HG02870 (cell line): ENCODE measurements around the gene ZBED4.

ENCODE experiments used
- ATAC-seq: cut with Tn5 transposase; IDR thresholded peaks from one replicate; pipeline ENCODE4 v1.9.1; 2021; ENCODE audit warnings: mild to moderate bottlenecking, moderate library complexity; ENCODE audit not compliant: unreplicated experiment

The ZBED4 gene

DNA sequence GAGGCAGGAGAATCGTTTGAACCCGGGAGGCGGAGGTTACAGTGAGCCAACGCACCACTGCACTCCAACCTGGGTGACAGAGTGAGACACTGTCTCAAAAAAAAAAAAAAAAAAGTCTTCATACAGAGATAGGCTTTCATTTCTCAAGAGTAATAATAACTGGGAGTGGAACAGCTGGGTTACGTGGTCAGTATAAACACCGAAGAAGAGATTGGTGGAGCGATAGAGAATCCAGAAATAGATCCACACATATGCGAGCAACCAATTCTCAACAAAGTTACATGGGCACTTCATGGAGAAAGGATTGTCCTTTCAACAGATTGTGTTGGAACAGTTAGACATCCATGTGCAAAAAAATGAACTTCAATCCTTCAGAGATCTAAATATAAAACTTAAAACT lies 24.6 kb downstream of the ZBED4 start:
- ATAC-seq: no peak

- ATAC-seq: no peak
Measured at GRCh38 chr22:49879871-49880270, 26.2 kb downstream of the ZBED4 start.

DNA sequence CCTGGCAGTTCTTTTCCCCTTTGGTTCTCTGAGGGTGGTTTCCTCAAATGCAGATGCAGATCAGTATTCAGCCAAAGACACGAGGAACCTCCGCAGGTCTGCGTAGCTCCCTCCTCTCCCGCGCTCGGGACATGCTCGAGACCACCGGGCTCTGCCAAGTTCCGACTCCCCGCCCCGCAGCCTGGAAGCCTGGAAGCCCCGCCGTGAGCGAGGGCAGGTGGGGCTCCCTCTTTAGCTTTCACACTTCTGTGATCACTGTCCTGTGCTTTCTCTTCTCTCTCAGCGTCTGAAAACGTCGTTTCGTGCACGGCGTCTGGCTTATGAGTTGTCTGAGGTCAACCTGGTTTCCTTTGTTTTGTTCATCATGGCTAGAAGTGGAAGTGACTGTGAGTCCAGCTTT lies 26.6 kb downstream of the ZBED4 start:
- ATAC-seq: no peak

DNA sequence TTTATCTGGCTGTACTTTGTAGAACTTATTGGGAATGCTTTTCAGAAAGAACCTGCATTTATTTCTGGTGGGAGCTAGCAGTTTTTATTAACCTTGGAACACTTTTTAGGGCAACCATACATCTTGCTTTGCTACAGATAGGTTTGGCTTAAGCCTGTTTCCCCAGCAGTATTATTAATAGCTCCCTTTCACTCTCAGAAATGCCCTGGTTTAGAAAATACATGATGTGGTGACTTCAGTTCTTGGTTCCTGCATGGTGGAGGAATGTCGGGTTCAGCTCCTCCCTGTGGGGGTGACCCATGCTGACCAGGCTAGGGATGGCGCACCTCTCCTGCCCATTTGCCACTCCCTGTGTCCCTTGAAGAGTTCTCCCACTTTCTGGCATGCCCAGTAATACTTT lies 28.2 kb downstream of the ZBED4 start:
- no peak for ATAC-seq

DNA sequence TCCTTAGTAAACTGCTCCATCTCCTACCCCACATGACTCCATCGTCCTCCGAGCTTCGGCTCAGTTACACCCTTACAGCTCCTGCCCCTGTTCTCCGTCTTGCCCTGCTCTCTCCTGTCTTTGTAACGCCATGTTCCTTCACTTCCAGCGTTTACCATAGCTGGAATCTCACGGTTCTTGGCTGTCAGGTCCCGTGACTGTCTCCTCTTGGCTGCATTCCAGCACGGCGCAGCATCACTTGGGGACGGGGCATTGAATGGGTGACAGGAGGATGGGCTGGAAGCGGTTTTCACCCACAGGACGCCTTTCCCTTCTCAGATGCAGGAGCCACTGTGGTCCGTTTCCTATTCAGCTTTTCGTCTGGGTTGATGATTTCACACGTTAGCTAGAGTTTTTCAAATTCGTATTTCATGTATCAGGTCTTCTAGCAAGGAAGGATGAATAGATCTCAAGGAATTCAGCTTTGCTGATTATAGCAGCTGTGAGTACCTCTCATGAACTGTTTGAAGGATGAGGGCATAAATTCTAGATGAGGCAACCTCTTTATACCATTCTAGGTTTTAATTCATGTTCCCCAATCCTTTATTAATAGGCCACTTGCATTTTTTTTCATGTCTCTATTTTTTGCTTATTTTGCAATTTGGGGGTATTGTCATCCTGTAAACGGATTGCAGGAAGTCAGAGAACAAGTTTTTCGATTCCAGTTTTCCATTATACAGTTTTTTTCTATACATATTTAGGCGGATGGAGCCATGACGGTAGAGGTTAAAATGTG lies 29.1 kb downstream of the ZBED4 start:
- ATAC-seq: no peak

- ATAC-seq: no peak
Measured at GRCh38 chr22:49883294-49883640, 29.6 kb downstream of the ZBED4 start.

DNA sequence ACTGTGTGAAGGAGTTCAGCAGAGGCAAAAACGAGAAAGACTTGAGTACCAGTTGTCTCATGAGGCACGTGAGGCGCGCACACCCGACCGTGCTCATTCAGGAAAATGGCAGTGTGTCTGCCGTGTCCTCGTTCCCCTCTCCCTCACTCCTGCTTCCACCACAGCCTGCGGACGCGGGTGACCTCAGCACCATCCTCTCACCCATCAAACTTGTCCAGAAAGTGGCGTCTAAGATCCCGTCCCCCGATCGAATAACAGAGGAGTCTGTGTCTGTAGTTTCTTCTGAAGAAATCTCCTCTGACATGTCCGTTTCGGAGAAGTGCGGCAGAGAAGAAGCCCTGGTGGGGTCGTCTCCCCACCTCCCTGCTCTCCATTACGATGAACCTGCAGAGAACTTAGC lies 30.4 kb downstream of the ZBED4 start:
- no peak for ATAC-seq

DNA sequence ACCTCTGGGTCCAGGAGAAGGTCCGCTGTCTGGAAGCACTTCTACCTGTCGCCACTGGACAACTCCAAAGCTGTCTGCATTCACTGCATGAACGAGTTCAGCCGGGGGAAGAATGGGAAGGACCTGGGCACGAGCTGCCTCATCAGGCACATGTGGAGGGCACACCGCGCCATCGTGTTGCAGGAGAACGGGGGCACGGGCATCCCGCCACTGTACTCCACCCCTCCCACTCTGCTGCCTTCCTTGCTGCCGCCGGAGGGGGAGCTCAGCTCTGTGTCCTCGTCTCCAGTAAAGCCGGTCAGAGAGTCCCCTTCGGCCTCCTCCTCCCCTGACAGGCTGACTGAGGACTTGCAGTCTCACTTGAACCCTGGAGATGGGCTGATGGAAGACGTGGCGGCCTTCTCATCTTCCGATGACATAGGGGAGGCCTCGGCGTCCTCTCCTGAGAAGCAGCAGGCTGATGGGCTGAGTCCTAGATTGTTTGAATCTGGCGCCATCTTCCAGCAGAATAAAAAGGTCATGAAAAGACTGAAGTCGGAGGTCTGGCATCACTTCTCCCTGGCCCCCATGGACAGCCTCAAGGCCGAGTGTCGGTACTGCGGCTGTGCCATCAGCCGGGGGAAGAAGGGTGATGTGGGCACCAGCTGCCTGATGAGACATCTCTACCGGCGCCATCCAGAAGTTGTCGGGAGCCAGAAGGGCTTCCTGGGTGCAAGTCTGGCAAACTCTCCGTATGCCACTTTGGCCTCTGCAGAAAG lies 31.0 kb downstream of the ZBED4 start:
- ATAC-seq: no peak

DNA sequence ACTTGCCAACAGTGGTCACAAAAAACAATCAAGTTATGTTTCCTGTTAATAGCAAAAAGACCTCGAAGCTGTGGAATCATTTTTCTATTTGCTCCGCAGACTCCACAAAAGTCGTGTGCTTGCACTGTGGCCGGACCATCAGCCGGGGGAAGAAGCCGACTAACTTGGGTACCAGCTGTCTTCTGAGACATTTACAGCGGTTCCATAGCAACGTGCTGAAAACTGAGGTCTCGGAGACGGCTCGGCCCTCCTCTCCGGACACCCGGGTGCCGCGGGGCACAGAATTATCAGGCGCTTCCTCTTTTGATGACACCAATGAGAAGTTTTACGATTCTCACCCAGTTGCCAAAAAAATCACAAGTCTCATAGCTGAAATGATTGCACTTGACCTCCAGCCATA lies 31.6 kb downstream of the ZBED4 start:
- no peak for ATAC-seq

DNA sequence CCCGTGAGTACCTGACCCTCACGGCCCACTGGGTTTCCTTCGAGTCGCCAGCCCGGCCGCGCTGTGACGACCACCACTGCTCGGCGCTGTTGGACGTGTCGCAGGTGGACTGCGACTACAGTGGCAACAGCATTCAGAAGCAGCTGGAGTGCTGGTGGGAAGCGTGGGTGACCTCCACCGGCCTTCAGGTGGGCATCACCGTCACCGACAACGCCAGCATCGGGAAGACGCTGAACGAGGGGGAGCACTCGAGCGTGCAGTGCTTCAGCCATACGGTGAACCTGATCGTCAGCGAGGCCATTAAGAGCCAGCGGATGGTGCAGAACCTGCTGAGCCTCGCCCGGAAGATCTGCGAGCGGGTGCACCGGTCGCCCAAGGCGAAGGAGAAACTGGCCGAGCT lies 32.2 kb downstream of the ZBED4 start:
- ATAC-seq: no peak

DNA sequence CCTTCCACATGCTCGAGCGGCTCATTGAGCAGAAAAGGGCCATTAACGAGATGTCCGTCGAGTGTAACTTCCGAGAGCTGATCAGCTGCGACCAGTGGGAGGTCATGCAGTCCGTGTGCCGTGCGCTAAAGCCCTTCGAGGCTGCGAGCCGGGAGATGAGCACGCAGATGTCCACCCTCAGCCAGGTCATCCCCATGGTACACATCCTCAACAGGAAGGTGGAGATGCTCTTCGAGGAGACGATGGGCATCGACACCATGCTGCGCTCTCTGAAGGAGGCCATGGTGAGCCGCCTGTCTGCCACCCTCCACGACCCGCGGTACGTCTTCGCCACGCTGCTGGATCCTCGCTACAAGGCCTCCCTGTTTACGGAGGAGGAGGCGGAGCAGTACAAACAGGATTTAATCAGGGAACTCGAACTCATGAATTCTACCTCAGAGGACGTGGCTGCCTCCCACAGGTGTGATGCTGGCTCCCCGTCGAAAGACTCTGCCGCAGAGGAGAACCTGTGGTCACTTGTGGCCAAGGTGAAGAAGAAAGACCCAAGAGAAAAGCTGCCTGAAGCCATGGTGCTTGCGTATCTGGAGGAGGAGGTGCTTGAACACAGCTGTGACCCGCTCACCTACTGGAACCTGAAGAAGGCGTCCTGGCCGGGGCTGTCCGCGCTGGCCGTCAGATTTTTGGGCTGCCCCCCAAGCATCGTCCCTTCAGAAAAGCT lies 32.9 kb downstream of the ZBED4 start:
- no peak for ATAC-seq

- ATAC-seq: no peak
Measured at GRCh38 chr22:49887064-49887451, 33.4 kb downstream of the ZBED4 start.

DNA sequence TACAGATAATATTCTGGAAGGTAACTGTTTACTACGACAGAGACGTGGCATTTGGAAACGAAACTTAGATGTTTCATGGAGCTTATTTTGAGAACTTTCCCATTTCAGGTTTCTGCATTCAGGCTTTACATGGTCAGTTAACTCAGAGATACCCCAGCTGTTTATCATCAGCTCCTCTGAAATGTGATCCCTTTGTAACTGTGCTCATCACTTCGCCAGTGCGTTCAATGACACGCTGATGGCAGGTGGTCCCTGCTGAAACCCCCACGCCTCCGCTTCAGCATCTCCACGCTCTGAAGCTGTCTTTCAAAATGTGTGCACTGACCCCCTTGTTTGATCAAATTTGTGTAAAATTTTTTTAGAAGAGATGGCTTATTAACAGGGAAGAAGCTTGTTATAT lies 34.1 kb downstream of the ZBED4 start:
- ATAC-seq: no peak

GRCh38 chr22:49889071-49889470 lies 35.4 kb downstream of the ZBED4 start:
- ATAC-seq: no peak

- no peak for ATAC-seq
Measured at GRCh38 chr22:49892226-49892899, 38.7 kb downstream of the ZBED4 start.

GRCh38 chr22:49893025-49893424 lies 39.4 kb downstream of the ZBED4 start:
- ATAC-seq: no peak

DNA sequence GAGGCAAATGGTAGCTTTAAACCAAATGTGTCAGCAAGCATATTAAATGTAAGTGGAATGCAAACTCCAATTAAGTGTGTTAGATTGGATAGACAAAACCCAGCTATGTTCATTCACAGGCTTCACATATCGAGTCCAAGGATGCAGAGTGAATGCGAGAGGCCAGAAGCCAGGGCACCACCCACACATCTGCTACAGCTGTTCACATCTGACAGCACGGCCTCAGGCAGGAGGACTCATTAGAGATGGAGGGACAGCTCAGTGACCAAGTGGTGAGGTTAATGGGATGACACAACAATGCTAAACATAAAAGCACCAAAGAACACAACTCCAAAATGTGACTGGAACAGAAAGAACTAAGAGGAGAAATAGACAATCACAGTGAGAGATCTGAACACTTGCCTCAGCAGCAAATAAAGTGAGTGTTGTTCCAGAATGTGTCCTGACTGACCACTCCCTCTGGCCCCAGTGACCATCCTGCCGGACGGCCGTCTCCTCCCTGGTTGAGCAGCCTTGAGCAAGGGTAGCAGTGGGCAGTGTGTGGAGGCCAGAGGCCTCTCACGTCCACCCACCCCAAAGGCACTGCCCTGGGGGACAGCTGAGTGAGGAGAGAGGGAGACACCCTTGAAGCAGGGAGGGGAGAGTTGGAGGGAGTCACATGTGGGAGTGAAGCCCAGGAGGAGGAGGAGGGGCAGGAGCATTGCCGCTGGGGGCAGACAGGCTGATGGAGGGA lies 40.8 kb downstream of the ZBED4 start:
- ATAC-seq: no peak

GRCh38 chr22:49896201-49896600 lies 42.6 kb downstream of the ZBED4 start:
- no peak for ATAC-seq

DNA sequence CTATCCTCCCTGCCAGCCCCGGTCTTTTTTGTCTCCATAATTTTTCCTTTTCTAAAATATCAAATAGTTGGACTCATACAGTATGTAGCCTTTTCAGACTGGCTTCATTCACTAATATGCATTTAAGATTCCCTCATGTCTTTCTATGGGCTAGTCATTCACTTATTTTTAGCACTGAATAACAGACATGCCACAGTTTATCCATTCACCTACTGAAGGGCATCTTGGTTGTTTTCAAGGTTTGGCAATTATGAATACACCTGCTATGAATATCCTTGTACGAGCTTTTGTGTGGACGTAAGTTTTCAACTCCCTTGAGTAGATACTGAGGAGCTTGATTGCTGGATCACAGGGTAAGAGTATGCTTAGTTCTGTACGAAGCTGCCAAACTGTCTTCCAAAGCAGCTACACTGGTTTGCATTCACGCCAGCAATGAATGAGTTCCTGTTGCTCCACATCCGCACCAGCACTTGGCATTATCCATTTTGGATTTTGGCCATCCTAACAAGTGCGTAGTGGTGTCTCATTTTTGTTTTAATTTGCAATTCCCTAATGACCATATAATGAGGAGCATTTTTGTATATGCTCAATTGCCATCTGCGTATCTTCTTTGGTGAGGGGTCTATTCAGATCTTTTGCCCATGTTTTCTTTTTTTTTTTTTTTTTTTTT lies 43.5 kb downstream of the ZBED4 start:
- no peak for ATAC-seq

DNA sequence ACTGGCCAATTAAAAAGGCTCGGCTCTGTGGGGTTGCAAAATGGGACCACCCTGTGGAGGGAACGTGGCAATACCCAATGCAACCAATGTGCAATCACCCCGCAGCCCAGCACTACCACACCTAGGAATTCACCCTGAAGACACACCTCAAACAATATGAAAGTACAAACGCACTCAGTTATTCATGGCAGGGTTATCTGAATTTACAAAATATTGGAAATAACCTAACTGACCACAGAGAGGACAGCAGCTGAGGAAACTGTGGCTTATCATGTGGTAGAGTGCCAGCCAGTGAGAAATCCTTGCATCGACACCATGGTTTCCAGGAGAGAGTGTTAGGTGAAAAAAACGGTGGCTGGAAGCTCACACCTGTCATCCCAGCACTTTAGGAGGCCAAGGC lies 45.9 kb downstream of the ZBED4 start:
- ATAC-seq: no peak
